Pancreas (tissue), 10 donors: ENCODE results near the gene RNASE8. TPM values are rescaled to one million over a fixed set of nuclear protein-coding genes. Genes with fewer than 3 reads are reported as not detected.

ENCODE experiments used
- ATAC-seq, 4 donors: fragments of 200-7000 bp; cut with Tn5 transposase; one replicate each; pipeline versions ENCODE4 v1.8.0 to v1.9.1; 2020; ENCODE audit warnings: mild to moderate bottlenecking in 4 of 4, moderate library complexity in 4 of 4
- DNase-seq, 6 donors: peaks; one replicate each; pipeline ENCODE4 v3.0.0-alpha.2; 2020
- FAIRE-seq: peaks from 2 replicates; lab custom pipeline; 2012; peaks lifted over from hg19 to GRCh38; lab: Jason Lieb, UNC
- H3K27ac ChIP-seq, 4 donors: fragments of 200-600 bp; sonication (generic); 1 replicate in 3 of 4; 2 replicates in 1 of 4; pipeline versions ENCODE4 v1.5.0 to v1.8.0; 2020
- H3K27me3 ChIP-seq, 4 donors: fragments of 200-600 bp; one replicate each; pipeline ENCODE4 v1.8.0; 2021
- H3K36me3 ChIP-seq, 3 donors: fragments of 200-600 bp; sonication (generic) in 1 of 3; one replicate each; pipeline versions ENCODE4 v1.5.0 to v1.8.0; 2020 to 2021
- H3K4me1 ChIP-seq, 3 donors: fragments of 200-600 bp; one replicate each; pipeline ENCODE4 v1.8.0; 2021
- H3K4me3 ChIP-seq, 4 donors: fragments of 200-600 bp; sonication (generic) in 2 of 4; one replicate each; pipeline versions ENCODE4 v1.5.0 to v1.8.0; 2020 to 2021
- H3K9me3 ChIP-seq, 4 donors: fragments of 200-600 bp; one replicate each; pipeline ENCODE4 v1.8.0; 2021
- CTCF ChIP-seq, 4 donors: fragments of 200-600 bp; sonication (generic) in 3 of 4; IDR thresholded peaks; one replicate each; pipeline versions ENCODE4 v1.5.0 to v1.8.0; 2021; ENCODE audit warnings: antibody characterized with exemption in 4 of 4
- WGBS, 2 donors: extraction: QIAGEN DNeasy Blood & Tissue Kit; methylation state at CpG; one replicate each; pipeline ENCODE4 v1.1.7; 2013; 5-methylcytosine and 5-hydroxymethylcytosine counted together
- intact Hi-C, 3 donors: fragments of 100-400 bp; cut with DNase I; formaldehyde crosslinking; loops; one replicate each; pipeline versions ENCODE4 v1.11.1 to v1.14.2; 2022
- polyA plus RNA-seq, 2 donors: library from polyadenylated mRNA; stranded (reverse); fragments of 200-250 nt; gene quantifications; one replicate each; pipeline ENCODE4 v1.2.3, GENCODE V29; 2013
- total RNA-seq, 6 donors: library from RNA; stranded (reverse); fragmentation: NEBNext Ultra II Directional in 4 of 6; extraction: Animal tissue kit (Norgen Biotek cat#: 25700) in 4 of 6; gene quantifications; one replicate each; pipeline versions ENCODE4 v1.2.1 to v1.2.4, GENCODE V29; 2021 to 2023
- donor health status: healthy with polysubstance abuse.
- donor health status: DM: no; HTN: no; CAD: no; lungs with moderate emphysema.
- donor health status: DM: no; HTN: no; CAD: no.
- donor health status: control.
- donor health status: control.
- donor health status: Bipolar disorder and iron deficiency.
- donor health status: DM: yes; HTN: yes; CAD: no.
- donor health status: DM: no; HTN: no; CAD: no.
- donor health status: DM: no; HTN: no; CAD: no.
- donor health status: DM: yes; HTN: yes; CAD: no.

RNASE8 gene
- total and polyA plus RNA-seq, 8 donors = not detected

- Histone ChIP-seq H3K4me1 (peaks cover 14 to 36% (median 18%) of the 10 kb centered on the region in 3 donors), H3K36me3 (no peaks in the 10 kb centered on the region), H3K27ac (peak overlapping the region; percentile 98 to 100 (median 98)), H3K9me3 (no peaks in the 10 kb centered on the region), H3K4me3 (peak overlapping the region; percentile 49 to 67 (median 56)), H3K27me3 (no peaks in the 10 kb centered on the region)
- ATAC-seq (peak; percentile 67 to 84 (median 76)), FAIRE-seq (no peak), DNase-seq (peak; percentile 69 to 87 (median 75))
- intact Hi-C loops = loop anchor here in 1 of 3 donors (5.0 kb wide), 1 partner anchor 37 kb away; no protein-coding TSS in a partner anchor
- WGBS, 2 donors = 2% methylated on average over 8 of the region's 8 CpGs
- peak; percentile 63 to 93 (median 82) for TF ChIP-seq CTCF (IDR thresholded peaks at IDR 0.05)
These were observed 46.9 kb downstream of the RNASE8 start for GRCh38 chr14:21104448-21105060.

GRCh38 chr14:21105095-21105494, 47.5 kb downstream of the RNASE8 start:
- peak overlapping the region in 3 of 4 donors; percentile 98 for H3K27ac ChIP-seq
- intact Hi-C loops = no loop called here
- no peak overlapping the region for H3K4me3 ChIP-seq
- no peaks in the 10 kb centered on the region for H3K36me3 ChIP-seq
- ATAC-seq = no peak
- FAIRE-seq = no peak
- no peaks in the 10 kb centered on the region for H3K9me3 ChIP-seq
- TF ChIP-seq CTCF (IDR thresholded peaks at IDR 0.05) = no peak
- H3K27me3 ChIP-seq = no peaks in the 10 kb centered on the region
- no peak for DNase-seq
- peaks cover 12 to 31% (median 18%) of the 10 kb centered on the region in 3 donors for H3K4me1 ChIP-seq
- WGBS, 2 donors = 79 to 83% methylated on average over 8 of the region's 8 CpGs

- ATAC-seq (no peak), FAIRE-seq (no peak), DNase-seq (no peak)
- whole genome bisulfite sequencing, 2 donors = 54 to 63% methylated on average over 4 of the region's 4 CpGs
- H3K36me3 ChIP-seq = no peaks in the 10 kb centered on the region
- TF ChIP-seq CTCF (IDR thresholded peaks at IDR 0.05) = no peak
- H3K9me3 ChIP-seq = no peaks in the 10 kb centered on the region
- H3K4me1 ChIP-seq = peaks cover 12 to 30% (median 18%) of the 10 kb centered on the region in 3 donors
- peak overlapping the region in 2 of 4 donors; percentile 5 to 98 for H3K27ac ChIP-seq
- intact Hi-C loops = no loop called here
- H3K27me3 ChIP-seq = no peaks in the 10 kb centered on the region
- H3K4me3 ChIP-seq = no peak overlapping the region
These were observed 48.5 kb downstream of the RNASE8 start for GRCh38 chr14:21106176-21106497.

GRCh38 chr14:21106498-21107282, 49.1 kb downstream of the RNASE8 start:
- peak; percentile 57 to 86 (median 81) for TF ChIP-seq CTCF (IDR thresholded peaks at IDR 0.05)
- WGBS, 2 donors = 11% methylated on average over 11 of the region's 11 CpGs
- Histone ChIP-seq H3K4me3 (no peak overlapping the region), H3K4me1 (peaks cover 12 to 30% (median 18%) of the 10 kb centered on the region in 3 donors), H3K9me3 (no peaks in the 10 kb centered on the region), H3K27me3 (no peaks in the 10 kb centered on the region), H3K27ac (peak overlapping the region in 2 of 4 donors; percentile 5 to 98), H3K36me3 (no peaks in the 10 kb centered on the region)
- DNase-seq (peak; percentile 79 to 88 (median 86)), ATAC-seq (peak in 3 of 4 donors; percentile 40 to 46 (median 41)), FAIRE-seq (no peak)
- intact Hi-C loops = no loop called here
